Metanephros (tissue), 1 donor: ENCODE results near the gene PTPN20. TPM values are rescaled to one million over a fixed set of nuclear protein-coding genes. Genes with fewer than 3 reads are reported as not detected.

Experiments used
- total RNA-seq: library from RNA; depleted of rRNA; stranded (reverse); fragments of >200 nt; gene quantifications from one replicate; pipeline ENCODE4 v1.2.3, GENCODE V29; 2014

Gene PTPN20, protein sequence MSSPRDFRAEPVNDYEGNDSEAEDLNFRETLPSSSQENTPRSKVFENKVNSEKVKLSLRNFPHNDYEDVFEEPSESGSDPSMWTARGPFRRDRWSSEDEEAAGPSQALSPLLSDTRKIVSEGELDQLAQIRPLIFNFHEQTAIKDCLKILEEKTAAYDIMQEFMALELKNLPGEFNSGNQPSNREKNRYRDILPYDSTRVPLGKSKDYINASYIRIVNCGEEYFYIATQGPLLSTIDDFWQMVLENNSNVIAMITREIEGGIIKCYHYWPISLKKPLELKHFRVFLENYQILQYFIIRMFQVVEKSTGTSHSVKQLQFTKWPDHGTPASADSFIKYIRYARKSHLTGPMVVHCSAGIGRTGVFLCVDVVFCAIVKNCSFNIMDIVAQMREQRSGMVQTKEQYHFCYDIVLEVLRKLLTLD
- 3.6 TPM for total RNA-seq

DNA sequence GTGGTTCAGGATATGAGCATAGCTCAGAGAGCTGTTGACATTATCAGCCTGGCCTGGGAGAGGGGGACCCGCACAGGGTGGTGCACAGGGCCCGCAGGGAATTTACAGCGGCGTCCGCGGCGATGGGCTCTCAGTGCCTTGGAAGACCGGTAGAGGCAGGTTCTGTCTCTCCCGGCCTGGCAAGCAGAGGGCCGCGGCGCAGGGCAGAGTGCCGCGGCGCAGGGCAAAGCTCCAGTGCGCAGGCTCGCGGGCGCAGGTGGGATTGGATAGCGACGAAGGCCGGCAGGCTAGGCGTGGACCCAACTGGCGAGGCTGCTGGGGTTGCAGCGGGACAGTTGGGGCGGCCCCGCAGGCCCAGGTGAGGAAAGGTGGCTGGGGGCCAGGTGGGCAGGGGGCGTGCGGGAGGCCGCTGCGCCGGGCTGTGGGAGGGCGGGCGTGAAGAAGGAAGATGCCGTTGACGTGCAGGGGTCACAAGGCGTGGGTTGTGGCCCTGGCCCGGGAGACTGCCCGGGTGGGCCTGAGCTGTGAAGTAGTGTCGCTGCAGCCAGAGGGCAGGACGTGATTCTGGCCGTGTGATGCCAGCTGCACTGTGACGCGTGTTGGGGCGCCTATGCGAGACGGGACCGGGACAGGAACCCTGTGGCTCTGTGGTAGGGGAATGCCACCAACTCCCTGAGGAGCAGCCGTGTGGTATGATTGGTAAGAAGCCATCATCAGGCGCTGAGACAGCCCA, at the start of gene PTPN20:
Gene PTPN20, plus strand, starts transcription at position 285 of the 733 bp plus-strand sequence. CDS start 21,072 bp downstream, outside the sequence.

